K562 (cell line): ENCODE measurements around the gene TEDC1. TPM values are rescaled to one million over a fixed set of nuclear protein-coding genes. Genes with fewer than 3 reads are reported as not detected.

Experiments used
- ATAC-seq: fragments of 200-7000 bp; cut with Tn5 transposase; 3 replicates; pipeline ENCODE4 v1.9.1; 2020; ENCODE audit warnings: moderate library complexity
- BruUV-seq: library from RNA; stranded (reverse); fragments of 400-500 nt; replicated peaks from 2 replicates; lab custom pipeline; 2021; lab: Mats Ljungman, UMichigan
- CTCF ChIA-PET: fragments of 300-600 bp; formaldehyde crosslinking; extraction: SDS; loops from one replicate; lab custom pipeline; 2021; ENCODE audit warnings: low intra/inter-chr PET ratio; lab: Yijun Ruan, JAX
- POLR2A ChIA-PET: fragments of 300-600, 350-650 bp; sonication (Branson Sonifier 250); formaldehyde crosslinking; extraction: SDS; loops from one replicate; lab custom pipeline; 2021; ENCODE audit warnings: antibody characterized with exemption, inconsistent platforms; lab: Yijun Ruan, JAX
- DNase-seq, 4 experiments: peaks; one replicate each; pipeline versions ENCODE4 v3.0.0 to v3.0.0-alpha.2; 2011 to 2018; ENCODE audit warnings: low spot score in 3 of 4, mixed read lengths in 3 of 4; ENCODE audit errors: extremely low read depth in 1 of 4
- FAIRE-seq: peaks from 2 replicates; lab custom pipeline; 2011; peaks lifted over from hg19 to GRCh38; lab: Jason Lieb, UNC
- H2AFZ ChIP-seq: 2 replicates; pipeline ENCODE4 v1.6.0; 2011; ENCODE audit warnings: low read depth, low read length, control low read depth, inconsistent platforms
- H3K27ac ChIP-seq: fragments of 200-600 bp; 3 replicates; pipeline ENCODE4 v1.8.0; 2011; ENCODE audit warnings: low read depth, mild to moderate bottlenecking, control low read depth, inconsistent platforms, low read length, moderate library complexity, mixed read lengths; ENCODE audit errors: extremely low read depth
- H3K27me3 ChIP-seq, 2 experiments: fragments of 300-600 bp in 1 of 2; 2 replicates in 1 of 2; 3 replicates in 1 of 2; pipeline versions ENCODE4 v1.6.0 to v1.8.0; 2011; ENCODE audit warnings: inconsistent platforms in 2 of 2, low read length in 2 of 2, mild to moderate bottlenecking in 1 of 2, mixed read lengths in 1 of 2, moderate library complexity in 1 of 2; ENCODE audit not compliant: control insufficient read depth in 2 of 2, insufficient read depth in 2 of 2
- H3K36me3 ChIP-seq: fragments of 300-600 bp; 3 replicates; pipeline ENCODE4 v1.8.0; 2011; ENCODE audit warnings: mild to moderate bottlenecking, low read length, inconsistent platforms; ENCODE audit not compliant: control insufficient read depth, insufficient read depth
- H3K4me1 ChIP-seq, 2 experiments: fragments of 200-600 bp in 1 of 2; replicated peaks in 1 of 2; 2 replicates in 1 of 2; 3 replicates in 1 of 2; pipeline versions ENCODE4 v1.5.1 to v1.8.0; 2011; ENCODE audit warnings: inconsistent platforms in 2 of 2, low read length in 2 of 2, mild to moderate bottlenecking in 1 of 2, mixed read lengths in 1 of 2, moderate library complexity in 1 of 2; ENCODE audit not compliant: control insufficient read depth in 2 of 2, insufficient read depth in 2 of 2
- H3K4me2 ChIP-seq: 2 replicates; pipeline ENCODE4 v1.6.1; 2011; ENCODE audit warnings: low read length, control low read depth, inconsistent platforms, mixed read lengths; ENCODE audit not compliant: insufficient read depth
- H3K4me3 ChIP-seq: fragments of 200-600 bp; sonication (generic), shearing (Covaris generic); 2 replicates; pipeline ENCODE4 v1.5.1; 2016; ENCODE audit warnings: control low read depth, inconsistent platforms
- H3K79me2 ChIP-seq: fragments of 200-600 bp; 3 replicates; pipeline ENCODE4 v1.8.0; 2011; ENCODE audit warnings: low read length, inconsistent platforms; ENCODE audit not compliant: control insufficient read depth, insufficient read depth
- H3K9ac ChIP-seq, 2 experiments: 2 replicates each; pipeline versions ENCODE4 v1.6.0 to v1.6.1; 2011; ENCODE audit warnings: low read depth in 2 of 2, low read length in 2 of 2, control low read depth in 1 of 2, inconsistent platforms in 1 of 2, mild to moderate bottlenecking in 1 of 2, mixed read lengths in 1 of 2; ENCODE audit not compliant: insufficient read depth in 1 of 2
- H3K9me1 ChIP-seq: one replicate; pipeline ENCODE4 v1.6.0; 2011; ENCODE audit warnings: inconsistent platforms, mild to moderate bottlenecking, low read length, moderate library complexity; ENCODE audit not compliant: control insufficient read depth, insufficient read depth
- H3K9me3 ChIP-seq: replicated peaks from 2 replicates; pipeline ENCODE4 v1.5.1; 2011; ENCODE audit warnings: low read depth, low read length, inconsistent platforms; ENCODE audit not compliant: control insufficient read depth, insufficient read depth
- H4K20me1 ChIP-seq: replicated peaks from 2 replicates; pipeline ENCODE4 v1.6.1; 2011; ENCODE audit warnings: low read length, inconsistent platforms, mixed read lengths; ENCODE audit not compliant: control insufficient read depth, insufficient read depth
- DMBX1 ChIP-seq: fragments of 250-450 bp; sonication (Bioruptor Pico); IDR thresholded peaks from 2 replicates; pipeline ENCODE4 v1.8.0; 2022; ENCODE audit warnings: inconsistent platforms, mild to moderate bottlenecking, moderate library complexity, borderline replicate concordance
- HOMEZ ChIP-seq: fragments of 250-450 bp; sonication (Bioruptor Pico); IDR thresholded peaks from 2 replicates; pipeline ENCODE4 v1.4.0; 2020; ENCODE audit warnings: mild to moderate bottlenecking, moderate library complexity
- PCBP2 ChIP-seq: fragments of 200-400 bp; formaldehyde crosslinking; IDR thresholded peaks from 2 replicates; pipeline ENCODE4 v1.6.1; 2018; ENCODE audit warnings: low read length, low read depth, mild to moderate bottlenecking, moderate library complexity; ENCODE audit not compliant: poor library complexity, severe bottlenecking
- POLR2G ChIP-seq: fragments of 200-400 bp; formaldehyde crosslinking; IDR thresholded peaks from 2 replicates; pipeline ENCODE4 v1.6.1; 2017; ENCODE audit warnings: low read depth, mild to moderate bottlenecking, antibody characterized with exemption, low read length, moderate library complexity
- RBM22 ChIP-seq: fragments of 200-400 bp; formaldehyde crosslinking; IDR thresholded peaks from 2 replicates; pipeline ENCODE4 v1.6.1; 2018; ENCODE audit warnings: low read length, low read depth; ENCODE audit not compliant: poor library complexity, severe bottlenecking
- SP2 ChIP-seq: IDR thresholded peaks from 2 replicates; pipeline ENCODE4 v1.6.1; 2011; ENCODE audit warnings: mild to moderate bottlenecking, low read depth, low read length, moderate library complexity; ENCODE audit not compliant: poor library complexity, severe bottlenecking; ENCODE audit errors: extremely low read depth
- STAT6 ChIP-seq: sonication (generic); formaldehyde crosslinking; IDR thresholded peaks from 2 replicates; pipeline ENCODE4 v1.8.1; 2023; ENCODE audit warnings: mild to moderate bottlenecking, missing genetic modification reagents
- THRAP3 ChIP-seq: fragments of 450-650 bp; IDR thresholded peaks from 2 replicates; pipeline ENCODE4 v1.6.1; 2016; ENCODE audit warnings: mild to moderate bottlenecking, inconsistent platforms, borderline replicate concordance
- ZBTB33 ChIP-seq: sonication (generic); formaldehyde crosslinking; IDR thresholded peaks from 2 replicates; pipeline ENCODE4 v1.8.1; 2023; ENCODE audit warnings: mild to moderate bottlenecking, missing genetic modification reagents
- ZNF316 ChIP-seq: fragments of 450-650 bp; IDR thresholded peaks from 2 replicates; pipeline ENCODE4 v1.6.1; 2016
- WGBS: fragments of 100-300 bp; shearing (Covaris generic); methylation state at CpG from one replicate; pipeline ENCODE4 v1.1.6; 2016; ENCODE audit warnings: low coverage, mixed read lengths; ENCODE audit not compliant: insufficient coverage; ENCODE audit errors: missing lambda C conversion rate; 5-methylcytosine and 5-hydroxymethylcytosine counted together
- in situ Hi-C: fragments of 300-500 bp; cut with MboI; formaldehyde crosslinking; loops from 4 replicates; pipeline ENCODE4 v1.15.0; 2018; ENCODE audit warnings: inconsistent platforms, mixed read lengths
- intact Hi-C: fragments of 100-400 bp; cut with micrococcal nuclease; formaldehyde crosslinking; loops from 2 replicates; pipeline ENCODE4 v1.14.2; 2022
- polyA plus RNA-seq, 8 experiments: library from polyadenylated mRNA; depleted of rRNA in 4 of 8; stranded (reverse) in 5 of 8; unstranded in 3 of 8; fragments of >200 nt; fragmentation: Nextera tagmentation in 2 of 8; fragmentation: Illumina TruSeq in 1 of 8; extraction: Ambion mirVana in 2 of 8; extraction: Trizol in 1 of 8; gene quantifications; 2 replicates each; pipeline versions ENCODE4 v1.2.1 to v1.2.3, GENCODE V29; 2011 to 2014; ENCODE audit warnings: inconsistent platforms in 1 of 8, missing spikeins in 1 of 8
- total RNA-seq, 7 experiments: library from RNA; depleted of rRNA in 6 of 7; stranded (reverse); fragments of >200 nt in 6 of 7; fragmentation: Illumina TruSeq in 2 of 7; extraction: Trizol in 2 of 7; gene quantifications; 2 replicates each; pipeline versions ENCODE4 v1.2.1 to v1.2.3, GENCODE V29; 2011 to 2021; ENCODE audit warnings: low replicate concordance in 1 of 7

TEDC1 gene
- total and polyA plus RNA-seq, 9 of the 15 experiments (the other 6 are each of a cell fraction or from before 2014, with no cell fraction given): 0.21 to 28.3 (median 5.9) TPM

- intact Hi-C loops (loop anchor here (5.0 kb wide), 1 partner anchor 39 kb away; the partner anchor contains the start of gene CRIP1), in situ Hi-C loops (no loop called here)
- ChIA-PET POLR2A (interaction anchor here (0.6 to 0.7 kb wide), 3 partner anchors 16 to 20 kb away, joined by 3 to 7 read pairs (median 3); no protein-coding TSS in a partner anchor), CTCF (interaction anchor here (1.4 kb wide), 1 partner anchor 80 kb away, joined by 4 read pairs; no protein-coding TSS in a partner anchor)
- DNase-seq: no peak
- Histone ChIP-seq H3K79me2 (0 out of 3 replicates have a peak, but pooled peaks cover 5% of the 10 kb centered on the region), H3K4me3 (no peak overlapping the region), H3K27ac (no peak overlapping the region), H3K9ac (peak overlapping the region in 1 of 2 experiments; percentile 52; a peak in 1 of 4 replicates), H3K27me3 (no peaks in the 10 kb centered on the region), H3K4me2 (no peak overlapping the region), H3K4me1 (peaks cover 0 to 48% of the 10 kb centered on the region in 2 experiments; a peak in 2 of 5 replicates), H3K9me1 (no peaks in the 10 kb centered on the region), H3K9me3 (no peaks in the 10 kb centered on the region), H2AFZ (no peak overlapping the region), H3K36me3 (peaks cover 46% of the 10 kb centered on the region; the same call in 1 of the 3 replicates), H4K20me1 (no peaks in the 10 kb centered on the region)
- FAIRE-seq: no peak
- WGBS: 86% methylated on average over 10 of the region's 31 CpGs
- ATAC-seq: no peak; the same call in 1 of the 3 replicates
- no peak for TF ChIP-seq STAT6 (CRISPR knock-in tag)
- no peak for TF ChIP-seq THRAP3
- no peak for TF ChIP-seq SP2
- no peak for TF ChIP-seq PCBP2
- TF ChIP-seq ZBTB33 (CRISPR knock-in tag): 0 out of 2 replicates have a peak, but pooled peaks have one; percentile 13
- TF ChIP-seq POLR2G: 0 out of 2 replicates have a peak, but pooled peaks have one; percentile 3
- no peak for TF ChIP-seq ZNF316
- TF ChIP-seq DMBX1: no peak
- no peak for TF ChIP-seq HOMEZ (CRISPR knock-in tag)
- TF ChIP-seq RBM22: no peak
- BruUV-seq: no TSS peak
Measured at GRCh38 chr14:105447651-105448640, 43.1 kb upstream of the TEDC1 start.
